Epithelial cell of esophagus (primary cell): ENCODE data around the gene SYCP1.

ENCODE experiments used
- DNase-seq: peaks from one replicate; pipeline ENCODE4 v3.0.0; 2010; ENCODE audit warnings: low read depth
- H3K4me3 ChIP-seq: 2 replicates; pipeline ENCODE4 v1.5.1; 2011; ENCODE audit warnings: mild to moderate bottlenecking, low read length, control low read depth
- TF ChIP-seq, protein P1 (sequence below): IDR thresholded peaks from 2 replicates; pipeline ENCODE4 v1.5.1; 2011; ENCODE audit warnings: low read depth, mild to moderate bottlenecking, low read length, control low read depth, inconsistent platforms; ENCODE audit not compliant: insufficient read depth; ENCODE audit errors: missing control alignments

Gene SYCP1

DNA sequence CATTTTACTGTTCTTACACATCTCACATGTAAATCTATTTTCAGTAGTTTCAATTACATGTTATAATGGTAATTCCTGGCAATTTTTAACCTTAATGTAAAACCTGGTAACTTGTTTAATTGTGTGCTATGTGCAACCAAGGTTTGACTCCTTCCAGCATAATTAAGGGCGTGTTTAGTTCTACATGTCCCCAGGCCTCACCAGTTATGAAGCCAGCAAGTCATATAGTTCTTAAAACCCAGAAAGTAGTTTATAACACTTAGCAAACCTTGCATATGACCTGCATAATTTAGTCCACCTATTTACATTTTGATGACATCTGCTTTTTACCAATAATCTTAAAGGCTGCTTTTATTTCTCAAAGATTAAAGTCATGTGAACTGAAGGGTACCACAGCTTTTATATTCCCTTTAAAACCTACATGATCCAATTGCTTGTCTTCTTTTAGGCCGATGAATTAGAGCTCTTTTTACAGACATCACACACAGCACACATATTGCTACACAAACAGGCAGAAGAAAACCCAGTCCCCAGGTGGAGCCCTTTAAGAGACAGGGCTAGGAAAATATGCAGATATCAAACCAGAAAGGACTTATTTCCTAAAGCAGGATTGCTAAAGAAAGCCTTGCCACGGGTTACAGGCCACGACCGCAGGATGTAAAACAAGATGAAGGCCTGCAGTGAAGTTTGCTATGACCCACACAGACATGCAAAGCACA lies 23.2 kb upstream of the SYCP1 start:
- TF ChIP-seq, protein P1, sequence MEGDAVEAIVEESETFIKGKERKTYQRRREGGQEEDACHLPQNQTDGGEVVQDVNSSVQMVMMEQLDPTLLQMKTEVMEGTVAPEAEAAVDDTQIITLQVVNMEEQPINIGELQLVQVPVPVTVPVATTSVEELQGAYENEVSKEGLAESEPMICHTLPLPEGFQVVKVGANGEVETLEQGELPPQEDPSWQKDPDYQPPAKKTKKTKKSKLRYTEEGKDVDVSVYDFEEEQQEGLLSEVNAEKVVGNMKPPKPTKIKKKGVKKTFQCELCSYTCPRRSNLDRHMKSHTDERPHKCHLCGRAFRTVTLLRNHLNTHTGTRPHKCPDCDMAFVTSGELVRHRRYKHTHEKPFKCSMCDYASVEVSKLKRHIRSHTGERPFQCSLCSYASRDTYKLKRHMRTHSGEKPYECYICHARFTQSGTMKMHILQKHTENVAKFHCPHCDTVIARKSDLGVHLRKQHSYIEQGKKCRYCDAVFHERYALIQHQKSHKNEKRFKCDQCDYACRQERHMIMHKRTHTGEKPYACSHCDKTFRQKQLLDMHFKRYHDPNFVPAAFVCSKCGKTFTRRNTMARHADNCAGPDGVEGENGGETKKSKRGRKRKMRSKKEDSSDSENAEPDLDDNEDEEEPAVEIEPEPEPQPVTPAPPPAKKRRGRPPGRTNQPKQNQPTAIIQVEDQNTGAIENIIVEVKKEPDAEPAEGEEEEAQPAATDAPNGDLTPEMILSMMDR = no peak
- DNase-seq = no peak

DNA sequence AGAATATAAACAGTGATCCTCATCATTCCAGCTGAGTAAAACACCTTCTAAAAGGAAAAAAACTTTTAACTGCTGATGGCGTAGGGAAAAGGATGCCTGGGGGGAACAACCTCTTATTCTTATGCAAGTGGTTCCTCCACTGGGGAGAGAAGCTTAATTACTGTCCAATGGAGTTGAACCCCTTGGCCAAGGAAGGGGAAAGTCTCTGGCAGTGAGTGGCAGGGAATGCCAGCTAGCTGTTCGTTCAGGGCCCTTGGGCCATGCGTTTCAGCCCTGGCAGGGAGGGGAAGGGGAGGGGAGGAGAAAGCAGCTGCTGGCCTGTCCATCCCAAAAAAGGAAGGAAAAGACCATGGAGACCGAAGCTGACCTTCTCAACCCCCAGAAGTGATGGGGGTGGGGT lies 22.6 kb upstream of the SYCP1 start:
- H3K4me3 ChIP-seq = no peak overlapping the region
- TF ChIP-seq, protein P1 = no peak
- DNase-seq = no peak

More for the DNA sequence above, 23.2 kb upstream of the SYCP1 start:
- H3K4me3 ChIP-seq = no peak overlapping the region

DNA sequence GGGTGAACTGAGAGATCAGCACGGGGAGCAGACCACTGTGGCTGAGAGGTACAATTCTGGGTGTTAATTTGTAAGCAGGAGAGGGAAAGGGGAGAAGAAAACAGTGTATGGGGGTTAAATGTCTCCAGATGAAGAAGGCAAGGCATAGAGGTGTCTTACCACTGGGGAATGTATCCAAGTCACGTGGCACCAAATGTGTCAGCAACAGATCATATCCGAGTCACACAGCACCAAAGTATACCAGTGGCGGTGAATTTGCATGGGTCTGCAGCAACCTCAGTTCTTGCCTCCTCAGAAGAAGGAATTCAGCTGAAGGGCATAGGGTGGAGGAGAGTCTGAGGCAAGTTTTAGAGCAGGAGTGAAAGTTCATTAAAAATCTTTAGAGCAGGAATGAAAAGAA lies 21.2 kb upstream of the SYCP1 start:
- TF ChIP-seq, protein P1 = no peak
- peak; percentile 84 for DNase-seq
- H3K4me3 ChIP-seq = no peak overlapping the region

DNA sequence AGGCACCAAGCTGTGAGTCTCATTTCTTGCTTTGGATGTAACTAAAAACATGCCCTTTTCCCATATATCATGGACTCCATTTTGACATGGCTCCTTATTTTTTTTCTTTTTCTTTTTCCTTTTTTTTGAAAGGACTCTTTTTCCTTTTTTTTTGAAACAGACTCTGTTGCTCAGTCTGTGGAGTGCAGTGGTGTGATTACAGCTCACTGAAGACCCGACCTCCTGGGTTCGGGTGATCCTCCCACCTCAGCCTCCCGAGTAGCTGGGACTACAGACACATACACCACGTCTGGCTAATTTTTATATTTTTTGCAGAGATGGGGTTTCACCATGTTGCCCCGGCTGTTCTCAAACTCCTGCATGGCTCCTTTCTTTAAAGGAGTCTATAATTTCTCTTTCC lies 10.4 kb upstream of the SYCP1 start:
- TF ChIP-seq, protein P1 = no peak
- H3K4me3 ChIP-seq = no peak overlapping the region
- no peak for DNase-seq

DNA sequence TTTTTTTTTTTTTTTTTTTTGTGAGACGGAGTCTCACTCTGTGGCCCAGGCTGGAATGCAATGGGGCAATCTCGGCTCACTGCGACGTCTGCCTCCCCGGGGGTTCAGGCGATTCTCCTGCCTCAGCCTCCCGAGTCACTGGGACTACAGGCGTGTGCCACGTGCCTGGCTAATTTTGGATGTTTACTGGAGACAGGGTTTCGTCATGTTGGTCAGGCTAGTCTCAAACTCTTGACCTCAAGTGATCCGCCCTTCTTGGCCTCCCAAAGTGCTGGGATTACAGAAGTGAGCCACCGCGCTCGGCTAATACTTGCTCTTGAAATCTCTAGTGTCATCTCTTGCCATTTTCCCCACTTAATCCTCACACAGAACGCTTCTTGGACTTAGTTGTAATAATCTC lies 1.1 kb upstream of the SYCP1 start:
- no peak for DNase-seq
- H3K4me3 ChIP-seq = no peak overlapping the region
- TF ChIP-seq, protein P1 = no peak

DNA sequence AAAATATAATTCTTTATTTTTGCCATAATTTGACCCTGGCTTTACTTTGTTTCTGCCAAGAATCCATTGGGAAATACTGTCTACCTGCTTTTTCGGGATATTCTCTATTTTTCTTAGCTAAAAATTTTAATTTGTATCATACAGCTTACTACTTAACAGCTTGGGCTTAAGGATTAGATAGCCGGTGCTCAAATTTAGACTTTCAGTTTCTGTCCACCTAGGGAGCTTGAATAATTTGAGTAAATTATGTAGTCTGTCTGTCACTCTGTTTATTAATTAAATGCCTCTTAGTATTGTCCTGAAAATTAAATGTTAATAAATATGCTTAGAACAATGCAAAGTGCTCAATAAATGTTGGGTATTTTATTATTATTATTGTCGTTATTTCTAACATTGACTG lies 6.7 kb downstream of the SYCP1 start:
- TF ChIP-seq, protein P1 = no peak
- H3K4me3 ChIP-seq = no peak overlapping the region
- no peak for DNase-seq
